Measurements from ENCODE around the gene MOCS2. TPM values are rescaled to one million over a fixed set of nuclear protein-coding genes. Genes with fewer than 3 reads are reported as not detected.

MOCS2 gene
- total and polyA plus RNA-seq, 7 donors, result 30.5 to 92.7 (median 56.5) TPM

DNA sequence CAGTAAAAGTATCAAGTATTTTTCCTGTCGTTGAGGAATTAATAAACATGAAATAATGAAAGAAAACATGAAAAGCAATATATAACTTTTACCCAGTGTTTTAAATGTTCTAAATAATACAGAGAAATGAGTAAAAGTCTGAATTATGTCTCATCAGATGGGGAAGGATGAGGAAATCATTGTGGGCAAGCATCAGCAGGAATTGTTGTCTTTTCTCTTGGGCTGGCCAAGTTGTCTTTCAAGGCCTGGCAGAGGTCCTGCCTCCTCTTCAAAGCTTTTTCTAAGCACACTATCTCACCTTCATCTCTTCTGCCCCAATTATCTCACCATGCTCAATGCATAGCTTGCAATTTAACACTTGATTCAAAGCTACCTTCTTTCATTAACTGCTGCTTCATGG lies 41.9 kb downstream of the MOCS2 start:
- H3K36me3 ChIP-seq, result no peaks in the 10 kb centered on the region
- DNase-seq, result no peak
- 0 to 54% methylated on average over 1 of the region's 1 CpG for WGBS, 2 donors
- H3K27me3 ChIP-seq, result no peaks in the 10 kb centered on the region
- intact Hi-C loops (cut with DNase I), result no loop called here
- no peaks in the 10 kb centered on the region for H3K4me1 ChIP-seq
- TF ChIP-seq, protein P1, sequence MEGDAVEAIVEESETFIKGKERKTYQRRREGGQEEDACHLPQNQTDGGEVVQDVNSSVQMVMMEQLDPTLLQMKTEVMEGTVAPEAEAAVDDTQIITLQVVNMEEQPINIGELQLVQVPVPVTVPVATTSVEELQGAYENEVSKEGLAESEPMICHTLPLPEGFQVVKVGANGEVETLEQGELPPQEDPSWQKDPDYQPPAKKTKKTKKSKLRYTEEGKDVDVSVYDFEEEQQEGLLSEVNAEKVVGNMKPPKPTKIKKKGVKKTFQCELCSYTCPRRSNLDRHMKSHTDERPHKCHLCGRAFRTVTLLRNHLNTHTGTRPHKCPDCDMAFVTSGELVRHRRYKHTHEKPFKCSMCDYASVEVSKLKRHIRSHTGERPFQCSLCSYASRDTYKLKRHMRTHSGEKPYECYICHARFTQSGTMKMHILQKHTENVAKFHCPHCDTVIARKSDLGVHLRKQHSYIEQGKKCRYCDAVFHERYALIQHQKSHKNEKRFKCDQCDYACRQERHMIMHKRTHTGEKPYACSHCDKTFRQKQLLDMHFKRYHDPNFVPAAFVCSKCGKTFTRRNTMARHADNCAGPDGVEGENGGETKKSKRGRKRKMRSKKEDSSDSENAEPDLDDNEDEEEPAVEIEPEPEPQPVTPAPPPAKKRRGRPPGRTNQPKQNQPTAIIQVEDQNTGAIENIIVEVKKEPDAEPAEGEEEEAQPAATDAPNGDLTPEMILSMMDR (IDR thresholded peaks at IDR 0.05), result no peak
- TF ChIP-seq EP300 (IDR thresholded peaks at IDR 0.05), result no peak
- TF ChIP-seq POLR2A (IDR thresholded peaks at IDR 0.05), result no peak
- no peak for TF ChIP-seq POLR2AphosphoS5 (IDR thresholded peaks at IDR 0.05)
- H3K9me3 ChIP-seq, result no peaks in the 10 kb centered on the region
- H3K27ac ChIP-seq, result no peak overlapping the region
- H3K4me3 ChIP-seq, result no peak overlapping the region

DNA sequence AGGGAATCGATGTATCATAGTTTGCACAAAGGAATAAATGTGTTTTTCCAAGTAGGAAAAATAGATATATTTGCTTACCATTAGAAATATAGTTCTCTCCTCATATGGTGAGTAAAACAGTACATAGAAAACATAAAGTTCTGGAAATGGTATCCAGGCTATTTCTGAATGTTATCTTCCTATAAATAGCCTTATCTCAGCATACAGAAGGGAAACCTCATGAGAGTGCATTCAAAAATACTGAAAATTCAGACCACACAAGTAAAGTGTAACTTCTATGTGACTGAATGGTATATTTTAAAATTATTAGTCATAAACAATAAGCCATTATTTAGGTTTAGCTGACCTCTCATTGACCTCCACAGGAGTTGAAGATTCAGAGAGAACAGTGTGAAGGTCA lies 43.5 kb downstream of the MOCS2 start:
- no peak for DNase-seq
- Histone ChIP-seq H3K4me3 (no peak overlapping the region), H3K27ac (no peak overlapping the region), H3K27me3 (no peaks in the 10 kb centered on the region), H3K9me3 (no peaks in the 10 kb centered on the region), H3K4me1 (no peaks in the 10 kb centered on the region), H3K36me3 (no peaks in the 10 kb centered on the region)
- no peak for TF ChIP-seq POLR2A (IDR thresholded peaks at IDR 0.05)
- 96% methylated on average over 1 of the region's 1 CpG for WGBS, 2 donors
- intact Hi-C loops (cut with DNase I), result no loop called here

DNA sequence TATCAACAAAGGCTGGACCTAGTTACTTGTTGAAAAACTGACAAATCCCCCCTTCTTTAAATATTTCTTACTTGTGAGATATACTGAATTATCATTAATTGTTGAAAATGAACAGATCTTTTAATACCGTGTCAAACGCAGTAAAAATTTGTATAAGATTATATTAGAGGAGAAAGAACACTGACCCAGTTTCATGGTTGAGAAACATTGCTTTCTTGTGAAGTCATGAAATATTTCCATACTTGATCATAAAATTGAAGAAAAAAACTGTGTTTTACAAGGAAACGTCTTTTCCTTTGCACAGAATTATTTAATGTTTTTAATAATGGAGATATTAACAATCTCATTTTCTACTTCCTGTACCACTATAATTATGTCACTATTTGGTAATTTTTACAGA lies 45.8 kb downstream of the MOCS2 start:
- no peaks in the 10 kb centered on the region for H3K36me3 ChIP-seq
- no peak for TF ChIP-seq EP300 (IDR thresholded peaks at IDR 0.05)
- TF ChIP-seq POLR2AphosphoS5 (IDR thresholded peaks at IDR 0.05), result no peak
- TF ChIP-seq, protein P1 (IDR thresholded peaks at IDR 0.05), result no peak
- TF ChIP-seq POLR2A (IDR thresholded peaks at IDR 0.05), result no peak
- WGBS, 2 donors, result 86 to 90% methylated on average over 3 of the region's 3 CpGs

DNA sequence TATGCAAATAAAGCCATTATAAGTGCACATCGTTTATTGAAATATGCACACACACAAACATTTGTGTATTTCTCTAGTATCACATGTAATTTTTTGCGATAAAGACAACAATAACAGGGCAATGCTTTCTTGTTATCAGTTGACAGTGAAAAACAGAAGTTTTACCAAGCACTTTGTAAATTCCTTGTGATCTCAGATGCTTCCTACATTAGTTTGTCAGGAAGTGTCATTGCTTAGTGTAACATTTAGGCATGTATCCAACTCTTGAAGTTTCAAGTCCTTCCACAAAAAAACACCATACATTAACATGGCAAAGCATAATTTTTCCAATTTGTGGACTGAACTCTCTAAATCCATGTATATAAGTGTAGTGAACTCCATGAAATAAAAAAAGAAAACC lies 46.4 kb downstream of the MOCS2 start:
- TF ChIP-seq, protein P1 (IDR thresholded peaks at IDR 0.05), result no peak
- TF ChIP-seq POLR2AphosphoS5 (IDR thresholded peaks at IDR 0.05) (no peak), POLR2A (IDR thresholded peaks at IDR 0.05) (no peak), EP300 (IDR thresholded peaks at IDR 0.05) (no peak)
- Histone ChIP-seq H3K27ac (no peak overlapping the region), H3K9me3 (no peaks in the 10 kb centered on the region), H3K36me3 (no peaks in the 10 kb centered on the region), H3K4me3 (no peak overlapping the region), H3K4me1 (no peaks in the 10 kb centered on the region), H3K27me3 (no peaks in the 10 kb centered on the region)
- intact Hi-C loops (cut with DNase I), result no loop called here
- WGBS, 2 donors, result 86 to 92% methylated on average over 2 of the region's 2 CpGs
- DNase-seq, result no peak

More for the DNA sequence above, 45.8 kb downstream of the MOCS2 start:
- Histone ChIP-seq H3K4me1 (no peaks in the 10 kb centered on the region), H3K9me3 (no peaks in the 10 kb centered on the region), H3K27ac (no peak overlapping the region), H3K27me3 (no peaks in the 10 kb centered on the region), H3K4me3 (no peak overlapping the region)
- intact Hi-C loops (cut with DNase I), result no loop called here
- DNase-seq, result no peak

DNA sequence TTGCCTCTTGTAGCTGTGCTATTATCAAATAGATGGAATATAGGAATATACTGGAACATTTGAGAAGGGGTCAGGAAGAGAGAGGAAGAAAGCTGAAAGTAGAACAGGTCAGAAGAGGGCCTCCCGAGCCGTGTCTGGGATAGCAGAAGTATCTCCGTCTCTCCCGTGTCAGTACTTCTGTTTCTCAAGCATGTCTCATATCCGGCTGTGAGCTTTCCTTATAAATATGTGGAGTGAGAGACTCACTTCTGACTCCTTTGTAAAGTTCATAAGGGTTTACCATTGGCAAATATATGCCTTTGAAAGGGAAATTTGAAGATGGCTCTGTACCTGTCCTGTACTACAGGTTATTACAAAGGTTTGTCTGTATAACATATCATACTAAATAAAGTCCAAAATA lies 50.3 kb downstream of the MOCS2 start:
- intact Hi-C loops (cut with DNase I), result no loop called here
- H3K4me1 ChIP-seq, result no peaks in the 10 kb centered on the region
- 95 to 97% methylated on average over 5 of the region's 5 CpGs for WGBS, 2 donors

More for the DNA sequence above, 50.3 kb downstream of the MOCS2 start:
- no peak for DNase-seq
- no peaks in the 10 kb centered on the region for H3K36me3 ChIP-seq
- TF ChIP-seq POLR2AphosphoS5 (IDR thresholded peaks at IDR 0.05) (no peak), POLR2A (IDR thresholded peaks at IDR 0.05) (no peak), EP300 (IDR thresholded peaks at IDR 0.05) (no peak)
- TF ChIP-seq, protein P1 (IDR thresholded peaks at IDR 0.05), result no peak
- no peaks in the 10 kb centered on the region for H3K9me3 ChIP-seq
- no peaks in the 10 kb centered on the region for H3K27me3 ChIP-seq
- no peak overlapping the region for H3K27ac ChIP-seq
- no peak overlapping the region for H3K4me3 ChIP-seq

Measured in sigmoid colon (tissue), 7 donors.